Measurements from ENCODE around the gene OR1L8. TPM values are rescaled to one million over a fixed set of nuclear protein-coding genes. Genes with fewer than 3 reads are reported as not detected.

OR1L8 gene
- polyA plus RNA-seq, 1 donor from 2014 or later: 0.73 TPM

- H3K9me3 ChIP-seq (ENCODE audit: low read length): no peaks in the 10 kb centered on the region
- no peak for TF ChIP-seq POLR2AphosphoS5 (IDR thresholded peaks at IDR 0.05)
- no peak for TF ChIP-seq TAF1 (IDR thresholded peaks at IDR 0.05; ENCODE audit: low read depth)
- TF ChIP-seq MXI1 (conservative IDR thresholded peaks at IDR 0.05; ENCODE audit: poor library complexity, severe bottlenecking): no peak
- TF ChIP-seq EP300 (conservative IDR thresholded peaks at IDR 0.05; ENCODE audit: poor library complexity, severe bottlenecking): no peak
- TF ChIP-seq SMC3 (conservative IDR thresholded peaks at IDR 0.05; ENCODE audit: poor library complexity): no peak
- TF ChIP-seq CTCF (IDR thresholded peaks at IDR 0.05; ENCODE audit: poor library complexity, severe bottlenecking): no peak
- no peak for TF ChIP-seq EZH2 (IDR thresholded peaks at IDR 0.05; ENCODE audit: borderline replicate concordance, insufficient read depth, low read length, poor library complexity, severe bottlenecking)
- no peak for TF ChIP-seq RAD21 (conservative IDR thresholded peaks at IDR 0.05)
- no peak for TF ChIP-seq REST (IDR thresholded peaks at IDR 0.05; ENCODE audit: borderline replicate concordance)
- H4K20me1 ChIP-seq (ENCODE audit: insufficient read depth): no peaks in the 10 kb centered on the region
- H2AFZ ChIP-seq (ENCODE audit: low read depth, low read length): no peak overlapping the region
- H3K79me2 ChIP-seq (replicated peaks; ENCODE audit: insufficient read depth, low read length): no peaks in the 10 kb centered on the region
- H3K36me3 ChIP-seq (ENCODE audit: insufficient read depth, low read length): no peaks in the 10 kb centered on the region
- no peaks in the 10 kb centered on the region for H3F3A ChIP-seq (ENCODE audit: insufficient read depth, low read length, poor library complexity, severe bottlenecking)
- no peaks in the 10 kb centered on the region for H3K9me2 ChIP-seq (ENCODE audit: insufficient read depth, low read length)
- no peak overlapping the region for H3K27ac ChIP-seq (ENCODE audit: low read length)
- no peak overlapping the region for H3K4me2 ChIP-seq (ENCODE audit: low read length)
- H3K4me3 ChIP-seq (ENCODE audit: low read length): no peak overlapping the region
- no peak overlapping the region for H3K9ac ChIP-seq (ENCODE audit: low read length)
- H3K27me3 ChIP-seq (ENCODE audit: insufficient read depth, low read depth, low read length): no peaks in the 10 kb centered on the region
Observed at GRCh38 chr9:122609804-122610203, 26.6 kb upstream of the OR1L8 start.

- no peak overlapping the region for H3K4me2 ChIP-seq (ENCODE audit: low read length)
- no peaks in the 10 kb centered on the region for H4K20me1 ChIP-seq (ENCODE audit: insufficient read depth)
- no peak overlapping the region for H3K27ac ChIP-seq (ENCODE audit: low read length)
- TF ChIP-seq POLR2AphosphoS5 (IDR thresholded peaks at IDR 0.05): no peak
- no peak for TF ChIP-seq MXI1 (conservative IDR thresholded peaks at IDR 0.05; ENCODE audit: poor library complexity, severe bottlenecking)
- TF ChIP-seq EP300 (conservative IDR thresholded peaks at IDR 0.05; ENCODE audit: poor library complexity, severe bottlenecking): no peak
- no peak for TF ChIP-seq TAF1 (IDR thresholded peaks at IDR 0.05; ENCODE audit: low read depth)
- TF ChIP-seq RAD21 (conservative IDR thresholded peaks at IDR 0.05): no peak
- TF ChIP-seq REST (IDR thresholded peaks at IDR 0.05; ENCODE audit: borderline replicate concordance): no peak
- no peak for TF ChIP-seq SMC3 (conservative IDR thresholded peaks at IDR 0.05; ENCODE audit: poor library complexity)
- no peak for TF ChIP-seq CTCF (IDR thresholded peaks at IDR 0.05; ENCODE audit: poor library complexity, severe bottlenecking)
- no peak for TF ChIP-seq EZH2 (IDR thresholded peaks at IDR 0.05; ENCODE audit: borderline replicate concordance, insufficient read depth, low read length, poor library complexity, severe bottlenecking)
- no peaks in the 10 kb centered on the region for H3F3A ChIP-seq (ENCODE audit: insufficient read depth, low read length, poor library complexity, severe bottlenecking)
- no peak overlapping the region for H3K9ac ChIP-seq (ENCODE audit: low read length)
- H3K27me3 ChIP-seq (ENCODE audit: insufficient read depth, low read depth, low read length): no peaks in the 10 kb centered on the region
- H2AFZ ChIP-seq (ENCODE audit: low read depth, low read length): no peak overlapping the region
- H3K79me2 ChIP-seq (replicated peaks; ENCODE audit: insufficient read depth, low read length): no peaks in the 10 kb centered on the region
- no peaks in the 10 kb centered on the region for H3K9me3 ChIP-seq (ENCODE audit: low read length)
- no peaks in the 10 kb centered on the region for H3K36me3 ChIP-seq (ENCODE audit: insufficient read depth, low read length)
- no peaks in the 10 kb centered on the region for H3K9me2 ChIP-seq (ENCODE audit: insufficient read depth, low read length)
- H3K4me3 ChIP-seq (ENCODE audit: low read length): no peak overlapping the region
Observed at GRCh38 chr9:122606587-122606986, 23.4 kb upstream of the OR1L8 start.

Data from neural cell (in vitro differentiated cells).